GM21619 (cell line): ENCODE data around the gene ALDH1L1.

Experiments used
- ATAC-seq: cut with Tn5 transposase; IDR thresholded peaks from one replicate; pipeline ENCODE4 v1.9.1; 2021; ENCODE audit not compliant: unreplicated experiment

ALDH1L1 gene

DNA sequence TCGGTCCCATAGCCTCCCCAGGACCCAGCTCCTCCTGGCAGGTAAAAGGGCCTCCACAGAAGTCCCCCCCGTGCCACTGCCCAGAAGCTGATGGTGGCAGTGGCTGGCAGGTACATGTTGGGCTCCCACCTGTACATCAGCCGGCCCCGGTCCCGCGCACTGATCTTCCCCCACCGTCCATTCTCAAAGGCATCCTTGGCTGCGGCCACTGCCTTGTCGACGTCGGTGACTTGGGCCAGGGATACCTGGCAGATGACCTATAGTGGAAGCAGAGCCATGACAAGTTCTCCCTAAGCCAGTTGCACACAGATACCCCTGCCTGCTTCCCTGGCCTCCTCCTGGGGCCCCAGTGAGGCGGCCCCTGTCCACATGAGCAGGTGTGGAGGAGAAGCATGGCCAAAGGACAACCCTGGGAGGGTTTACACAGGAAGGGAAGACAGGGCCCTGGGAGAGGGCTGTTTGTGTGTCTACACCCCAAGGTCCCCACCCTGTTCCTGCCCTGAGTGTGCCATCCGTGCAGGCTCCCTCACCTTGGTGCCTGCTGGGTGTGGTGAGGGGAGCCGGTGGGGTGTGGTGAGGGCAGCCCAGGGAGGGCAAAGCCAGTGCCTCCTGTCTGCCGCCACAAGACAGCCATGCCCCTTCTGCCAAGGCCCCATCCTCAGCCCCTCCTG, 44.8 kb downstream of the ALDH1L1 start:
- ATAC-seq, result no peak

DNA sequence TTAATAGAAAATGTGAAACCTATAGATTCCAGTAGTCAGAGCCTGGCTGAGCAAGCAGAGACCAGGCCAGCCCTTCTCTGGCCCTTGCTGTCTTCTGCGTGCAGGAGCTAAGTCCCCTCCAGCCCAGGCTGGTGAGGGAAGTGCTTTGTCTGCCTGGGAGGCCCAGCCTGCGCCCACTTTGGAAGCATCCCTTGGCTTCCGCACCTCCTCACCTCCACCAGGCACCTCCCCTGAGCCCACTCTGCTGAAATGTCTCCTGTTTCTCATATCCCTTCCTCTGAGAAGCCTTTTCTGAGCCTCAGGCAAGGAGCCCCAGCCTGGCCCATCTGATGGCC, 45.3 kb downstream of the ALDH1L1 start:
- ATAC-seq, result no peak

DNA sequence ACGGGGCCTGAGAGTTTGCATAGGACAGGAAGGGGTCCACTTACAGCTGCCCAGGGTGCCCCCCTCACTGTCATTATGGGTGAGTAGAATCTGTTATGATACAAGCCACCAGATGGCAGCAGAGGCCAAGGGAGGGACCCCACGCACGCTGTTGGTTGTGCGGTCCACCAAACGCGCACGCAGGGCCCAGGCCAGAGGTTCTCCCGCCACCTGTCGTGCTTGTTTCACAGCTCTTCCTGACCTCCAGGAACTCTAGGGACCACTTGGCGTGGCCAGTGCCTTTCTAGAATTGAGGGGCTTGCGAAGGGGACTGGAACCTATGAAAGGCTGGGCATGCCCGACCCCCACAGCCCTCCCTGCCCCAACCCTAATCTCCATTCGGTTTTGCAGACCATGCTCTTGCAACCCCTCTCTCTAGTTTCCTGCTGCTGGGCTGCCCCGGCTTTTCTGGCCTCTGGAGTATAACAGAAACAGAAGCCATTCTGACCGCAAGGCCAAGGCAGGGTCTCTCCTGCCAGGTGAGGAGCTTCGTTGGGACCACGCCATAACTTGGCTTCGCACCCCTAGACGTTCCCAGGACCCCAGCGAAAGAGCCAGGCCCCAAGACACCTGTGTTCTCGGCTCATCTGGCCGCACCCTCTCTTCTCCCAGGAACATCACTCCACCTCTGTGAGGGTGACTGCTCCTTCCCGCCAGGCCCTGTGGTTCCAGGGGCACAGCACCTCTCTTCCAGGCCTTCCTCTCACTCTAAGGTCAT, 46.0 kb downstream of the ALDH1L1 start:
- no peak for ATAC-seq

DNA sequence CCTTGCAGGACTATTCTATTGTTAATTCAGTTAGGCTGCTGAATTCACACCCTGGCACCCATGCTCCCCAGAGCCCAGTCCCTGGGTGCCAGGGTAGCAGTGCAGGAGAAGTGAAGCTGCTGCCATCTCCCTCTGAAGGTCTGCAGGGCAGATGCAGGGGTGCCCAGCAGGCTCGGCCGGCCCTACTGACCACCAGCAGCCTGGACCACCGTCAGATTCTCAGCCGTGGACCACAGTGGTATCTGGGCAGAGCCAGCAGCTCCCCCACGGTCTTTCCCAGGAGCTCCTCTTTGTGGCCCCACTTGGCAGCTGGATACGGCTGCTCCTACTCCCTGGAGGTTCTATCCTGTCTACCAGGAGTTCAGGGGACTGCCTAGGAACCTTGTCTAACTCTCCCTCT, 46.8 kb downstream of the ALDH1L1 start:
- ATAC-seq, result no peak

DNA sequence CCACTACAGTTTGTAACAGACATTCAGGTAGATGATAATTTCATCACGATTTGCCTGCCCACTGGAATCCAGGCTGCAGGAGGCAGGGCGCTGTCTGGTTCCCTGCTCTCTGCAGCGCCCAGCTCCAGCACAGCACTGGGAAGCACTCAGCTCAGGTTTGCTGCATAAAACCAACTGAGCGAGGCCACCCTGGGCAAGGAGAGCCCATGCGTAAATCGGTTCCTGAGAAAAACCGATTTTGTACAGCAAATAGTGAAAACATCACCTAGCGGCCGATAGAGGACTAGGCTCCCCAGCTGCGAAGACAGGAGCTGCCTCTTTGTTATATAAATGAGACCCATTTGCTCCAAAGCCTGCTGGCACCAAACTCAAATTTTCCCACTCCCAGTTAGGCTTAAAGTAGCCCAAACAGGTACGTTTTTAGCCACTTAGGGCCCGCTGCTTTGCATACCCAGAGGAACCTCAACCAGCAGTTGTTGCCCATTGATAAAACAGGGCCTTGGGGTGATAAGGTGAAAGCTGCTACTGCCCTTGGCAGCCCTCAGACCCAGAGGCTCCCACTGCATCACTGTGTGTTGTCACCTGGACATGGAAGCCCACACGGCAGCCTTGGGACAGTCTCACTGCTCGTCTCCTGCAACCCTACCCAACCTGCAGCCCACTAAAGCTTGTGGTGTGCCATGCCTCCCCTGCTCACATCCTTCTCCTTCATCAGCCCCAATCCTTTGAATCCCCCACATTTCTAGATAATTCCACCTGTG, 47.5 kb downstream of the ALDH1L1 start:
- ATAC-seq, result no peak

DNA sequence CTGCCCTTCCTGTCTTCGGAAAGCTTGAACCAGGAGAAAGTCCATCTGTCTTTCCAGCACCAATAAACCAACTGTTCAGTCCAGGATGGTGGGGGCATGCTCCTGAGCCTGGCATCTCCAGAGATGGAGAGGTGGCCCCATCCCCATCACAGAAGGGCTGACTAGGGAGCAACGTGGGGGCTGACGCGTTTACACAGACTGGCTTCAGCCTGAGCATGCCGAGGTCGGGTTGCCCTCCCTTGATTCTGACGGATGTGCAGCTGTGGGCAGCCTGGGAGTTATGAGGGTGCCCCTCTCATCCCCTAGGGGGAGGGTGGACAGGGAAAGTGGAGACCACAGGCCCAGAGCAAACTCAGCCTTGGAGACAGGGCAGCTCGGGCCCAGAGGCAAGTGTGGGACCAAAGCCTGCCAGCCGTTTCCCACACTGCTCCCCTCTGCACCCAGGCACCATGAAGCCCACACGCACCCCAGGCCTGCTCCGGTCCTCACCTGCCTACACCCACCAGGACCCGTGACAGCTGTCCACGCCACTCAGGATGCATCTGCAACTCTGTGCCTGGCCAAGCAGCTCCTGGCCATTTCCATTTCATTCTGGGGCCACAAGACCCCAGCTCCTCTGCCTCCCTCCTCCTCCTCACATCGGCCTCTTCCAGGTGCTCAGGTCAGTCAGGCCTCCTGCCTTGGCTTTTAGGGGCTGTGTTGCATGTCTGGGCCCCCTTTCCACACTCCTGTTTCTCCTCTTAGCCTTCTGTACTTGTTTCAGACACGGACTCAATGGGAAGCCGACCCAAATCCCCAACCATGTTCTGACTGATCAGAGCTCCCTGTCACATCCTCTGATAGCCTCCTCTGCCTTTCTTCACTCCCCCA, 48.3 kb downstream of the ALDH1L1 start:
- no peak for ATAC-seq

DNA sequence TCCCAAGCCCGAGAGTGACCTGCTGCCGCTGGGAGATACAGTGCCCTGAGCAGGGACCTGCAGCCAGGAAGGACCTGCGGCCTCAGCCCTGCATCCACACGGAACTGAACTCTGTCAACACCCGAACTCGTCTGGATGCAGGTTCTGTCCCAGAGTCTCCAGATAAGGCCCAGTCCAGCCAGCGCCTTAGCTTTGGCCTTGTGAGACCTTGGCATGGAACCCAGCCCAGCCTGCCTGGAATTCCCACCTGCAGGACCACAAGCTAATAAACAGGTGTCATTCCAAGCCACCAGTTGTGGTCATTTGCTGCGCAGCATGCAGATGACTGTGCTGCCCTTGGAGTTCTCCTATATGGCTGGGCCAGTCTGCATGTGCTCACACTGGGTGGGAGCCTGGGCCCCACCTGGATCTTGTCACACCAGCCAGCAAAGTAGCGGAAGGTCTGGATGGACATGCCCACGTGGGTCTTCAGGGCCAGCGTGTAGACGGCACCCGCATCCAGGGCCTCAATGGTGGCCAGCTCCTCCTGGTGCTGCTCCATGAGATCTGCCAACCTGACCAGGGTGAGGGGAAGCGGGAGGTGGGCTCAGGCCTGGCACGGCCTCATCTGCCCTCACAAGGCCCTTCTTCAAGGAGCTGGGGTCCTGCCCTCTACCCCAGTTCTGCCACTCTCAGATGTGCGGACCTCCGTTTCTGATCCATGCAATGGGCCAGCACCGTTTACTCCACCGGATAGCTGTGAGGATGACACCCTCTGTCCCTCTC, 49.2 kb downstream of the ALDH1L1 start:
- no peak for ATAC-seq

DNA sequence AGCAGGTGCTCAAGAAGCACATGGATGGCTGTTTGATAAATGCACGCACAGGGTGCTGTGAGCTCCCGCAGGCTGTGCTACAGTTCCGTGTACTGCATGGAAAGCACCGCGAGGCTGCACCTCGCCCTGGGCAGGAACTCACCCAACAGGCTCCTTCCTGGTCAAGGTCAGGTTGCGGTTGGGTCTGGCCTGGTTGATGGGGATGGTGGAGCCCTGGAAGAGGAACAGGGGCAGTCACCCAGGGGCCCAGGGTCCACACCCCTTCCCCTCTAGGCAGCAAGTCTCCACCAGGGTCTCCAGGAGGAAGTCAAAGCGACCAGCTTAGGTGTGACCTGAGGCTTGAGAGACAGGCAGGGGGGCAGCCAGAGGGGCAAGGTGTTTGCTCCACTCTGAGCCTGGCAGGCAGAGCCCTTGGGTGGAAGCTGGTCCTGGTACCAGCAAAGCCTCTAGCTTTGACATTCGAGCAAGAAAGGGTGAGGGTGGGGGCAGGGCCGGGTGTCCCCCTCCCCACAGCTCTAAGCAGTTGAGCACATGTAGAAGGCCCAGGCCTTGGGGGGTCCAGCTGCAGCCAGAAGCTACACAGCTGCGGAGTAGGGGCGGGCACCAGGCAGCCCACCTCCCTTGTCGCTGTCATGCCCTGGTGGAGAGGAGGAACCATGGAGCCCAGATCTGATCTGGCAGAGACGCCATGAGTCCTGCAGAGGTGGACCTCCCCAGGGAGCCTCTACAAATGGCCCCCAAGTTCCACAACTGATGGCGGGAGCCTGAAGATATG, 50.1 kb downstream of the ALDH1L1 start:
- no peak for ATAC-seq

DNA sequence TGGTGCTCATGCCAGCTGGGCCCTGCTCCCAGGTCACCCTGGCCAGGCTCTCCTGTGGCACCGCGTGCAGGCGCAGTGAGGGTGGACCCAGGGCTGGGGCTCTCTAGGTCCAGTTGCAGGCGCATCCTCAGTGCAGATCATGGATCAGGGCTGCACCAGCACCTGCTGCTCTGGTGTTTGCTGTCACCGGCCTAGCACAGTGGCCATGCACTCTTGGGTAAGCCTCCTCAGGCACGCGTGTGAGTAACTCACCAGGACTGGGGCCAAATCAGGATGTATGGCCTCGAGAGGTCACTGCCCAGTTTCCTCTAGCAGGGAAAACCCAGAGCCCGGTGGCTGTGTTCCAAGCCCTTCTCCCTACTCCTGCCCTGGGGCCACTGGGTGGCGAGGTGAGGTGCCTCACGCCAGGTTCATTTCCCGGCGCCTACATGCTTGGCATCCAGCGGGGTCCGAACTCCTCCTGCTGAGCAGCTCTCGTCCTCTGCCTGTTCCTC, 50.9 kb downstream of the ALDH1L1 start:
- no peak for ATAC-seq

DNA sequence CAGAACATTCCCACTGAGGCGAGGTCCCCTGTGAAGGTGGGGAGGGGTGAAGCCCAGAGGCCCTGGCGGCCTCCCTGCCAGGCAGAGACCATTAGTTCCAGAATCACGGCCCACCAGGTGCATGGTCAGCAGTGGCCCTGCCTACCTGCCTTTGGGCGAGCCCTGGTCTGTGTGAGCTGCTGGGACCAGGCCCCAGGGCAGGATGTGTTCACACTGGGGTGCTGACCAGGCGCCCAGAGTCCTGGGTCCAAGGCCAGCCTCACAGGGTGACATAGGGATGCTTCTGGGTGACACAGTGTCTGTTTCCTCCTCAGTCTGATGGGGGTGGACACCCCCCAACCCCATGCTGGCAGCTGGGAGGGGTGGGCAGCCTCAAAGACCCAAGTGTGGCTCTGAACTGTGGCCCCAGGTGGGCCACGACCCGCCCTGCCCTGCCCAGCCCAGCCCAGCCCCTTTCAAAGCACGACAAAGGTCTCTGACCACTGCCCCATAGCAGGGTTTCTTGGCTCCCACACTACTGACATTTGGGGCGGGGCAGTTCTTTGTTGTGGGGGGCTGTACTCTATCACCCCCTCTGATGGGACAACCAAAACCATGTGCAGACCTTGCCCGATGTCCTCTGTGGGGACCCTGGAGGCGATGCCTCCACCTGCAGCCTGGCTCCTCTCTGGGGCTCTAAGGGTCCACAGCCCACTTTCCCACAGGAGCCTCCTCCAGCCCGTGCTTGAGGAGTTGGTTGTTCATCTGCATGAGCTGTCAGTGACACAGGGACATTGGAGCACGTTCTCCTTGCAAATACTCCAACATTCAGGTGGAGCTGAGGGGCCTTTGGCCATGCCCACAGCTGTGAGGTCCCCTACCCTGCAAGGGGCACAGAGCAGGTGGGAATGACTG, 51.6 kb downstream of the ALDH1L1 start:
- no peak for ATAC-seq

DNA sequence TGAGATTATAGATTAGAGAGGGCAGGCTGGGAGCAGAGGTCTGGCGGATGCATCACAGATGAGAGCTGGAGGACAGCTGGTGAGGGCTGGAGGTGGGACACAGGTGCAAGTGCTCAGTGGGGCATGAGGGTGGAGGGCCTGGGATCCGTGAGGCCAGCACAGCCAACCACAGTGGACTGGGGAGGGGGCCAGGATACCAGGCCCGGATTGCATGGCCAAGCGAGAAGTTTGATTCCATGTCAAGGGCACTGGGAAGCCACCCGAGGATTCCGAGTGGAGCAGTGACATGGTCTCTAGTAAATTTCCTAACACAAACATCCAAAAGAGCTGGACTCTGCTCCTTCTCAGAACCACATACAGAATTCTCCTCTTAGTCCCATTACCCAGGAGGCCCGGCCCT, 52.5 kb downstream of the ALDH1L1 start:
- no peak for ATAC-seq

DNA sequence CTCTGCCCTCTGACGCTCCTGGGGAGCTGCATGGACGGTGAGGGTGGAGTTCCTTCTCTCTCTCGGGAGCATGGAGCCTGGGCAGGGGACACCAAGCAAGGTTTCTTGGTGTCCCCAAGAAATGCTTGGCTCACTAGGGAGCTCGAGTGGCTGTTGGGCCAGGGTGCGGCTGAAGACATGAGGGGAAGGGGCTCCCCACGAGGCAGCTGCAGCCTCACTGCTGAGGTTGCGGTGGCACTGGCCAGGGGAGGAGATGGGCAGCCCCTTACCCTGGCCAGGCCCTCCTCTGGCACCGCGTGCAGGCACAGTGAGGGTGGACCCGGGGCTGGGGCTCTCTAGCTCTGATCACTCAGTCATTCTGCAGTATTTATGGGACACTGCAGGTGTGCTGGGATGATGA, 52.9 kb downstream of the ALDH1L1 start:
- no peak for ATAC-seq

DNA sequence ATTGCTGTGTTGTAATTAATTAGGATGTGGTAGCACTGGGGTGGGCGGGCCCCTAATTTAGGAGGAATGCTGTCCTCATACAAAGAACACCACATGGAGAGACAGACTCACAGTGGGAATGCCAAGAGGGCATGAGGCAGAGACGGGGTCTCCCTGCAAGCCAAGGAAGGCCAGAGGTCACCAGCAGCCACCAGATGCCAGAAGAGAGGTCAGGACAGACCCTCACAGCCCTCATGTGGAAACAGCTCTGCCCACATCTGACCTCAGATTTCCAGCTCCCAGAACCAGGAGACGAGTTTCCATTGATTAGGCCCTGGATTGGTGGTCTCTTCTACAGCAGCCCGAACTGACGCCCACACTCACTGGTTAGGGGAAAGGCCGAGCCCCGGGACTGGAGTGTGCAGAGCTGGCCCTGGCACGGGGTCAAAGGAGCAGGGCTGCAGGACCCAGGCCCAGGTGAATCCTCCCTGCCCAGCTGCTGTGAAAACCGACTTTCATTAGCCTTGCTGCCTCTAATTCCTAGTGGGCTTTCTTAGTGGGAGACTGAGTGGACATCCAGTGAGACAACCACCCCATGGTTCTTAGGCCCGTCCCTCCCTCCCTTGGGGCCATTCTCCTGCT, 53.5 kb downstream of the ALDH1L1 start:
- no peak for ATAC-seq

DNA sequence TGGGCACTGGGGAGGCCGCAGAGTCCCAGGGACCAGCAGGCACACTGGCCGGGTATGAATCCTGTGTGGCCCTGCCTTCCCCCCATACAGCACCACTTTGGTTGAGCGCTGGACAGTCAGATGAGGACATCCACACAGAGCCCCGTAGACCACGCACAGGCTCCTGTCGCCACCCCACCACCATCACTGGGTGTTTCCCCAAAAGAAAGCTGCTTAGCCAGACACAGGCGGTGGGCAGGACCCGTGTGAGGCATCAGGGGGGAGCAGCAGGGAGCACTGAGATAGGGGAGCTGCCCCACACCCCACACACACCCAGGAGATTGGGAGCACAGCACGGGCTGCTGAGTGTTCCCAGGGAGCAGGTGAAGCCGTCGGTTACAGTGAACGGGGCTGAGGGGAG, 54.1 kb downstream of the ALDH1L1 start:
- no peak for ATAC-seq

DNA sequence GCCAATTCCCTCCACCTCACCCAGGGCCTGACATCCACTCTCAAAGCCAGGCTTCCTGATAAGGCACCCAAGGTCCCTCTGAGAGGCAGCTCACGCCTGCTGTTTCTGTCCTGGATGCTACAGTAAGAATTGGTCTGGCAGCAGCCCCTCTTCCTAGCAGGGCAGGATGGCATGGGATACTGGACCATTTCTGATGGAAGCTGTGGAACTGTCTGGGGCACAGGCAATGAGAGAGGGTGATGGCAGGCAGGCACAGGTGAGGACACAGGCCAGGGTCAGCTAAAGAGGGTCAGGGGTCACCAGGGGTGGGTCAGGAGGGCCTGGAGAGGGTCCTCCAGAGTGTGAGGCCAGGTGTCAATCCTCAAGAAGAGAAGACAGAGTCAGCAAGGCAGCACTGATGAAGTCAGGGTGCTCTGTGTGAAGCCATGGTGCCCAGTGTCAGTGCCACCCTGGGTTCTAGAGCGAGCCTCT, 54.6 kb downstream of the ALDH1L1 start:
- ATAC-seq, result no peak

DNA sequence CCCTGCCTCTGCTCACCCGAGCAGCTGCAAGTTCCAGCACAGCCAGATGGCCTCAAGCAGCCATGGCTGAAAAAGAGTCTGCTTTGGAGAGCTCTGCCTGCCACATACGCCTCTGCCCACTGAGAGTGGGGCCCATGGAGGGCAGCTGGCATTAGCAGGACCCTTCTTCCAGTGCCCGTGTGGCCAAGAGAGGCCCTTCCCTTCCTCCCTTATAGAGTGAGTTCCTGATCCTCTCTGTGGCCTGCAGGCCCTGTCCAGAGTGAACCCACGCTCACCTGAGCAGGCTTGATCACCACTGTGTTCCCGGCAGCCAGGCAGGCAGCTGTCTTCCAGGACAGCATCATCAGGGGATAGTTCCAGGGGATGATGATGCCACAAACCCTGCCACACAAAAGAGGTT, 55.0 kb downstream of the ALDH1L1 start:
- no peak for ATAC-seq

DNA sequence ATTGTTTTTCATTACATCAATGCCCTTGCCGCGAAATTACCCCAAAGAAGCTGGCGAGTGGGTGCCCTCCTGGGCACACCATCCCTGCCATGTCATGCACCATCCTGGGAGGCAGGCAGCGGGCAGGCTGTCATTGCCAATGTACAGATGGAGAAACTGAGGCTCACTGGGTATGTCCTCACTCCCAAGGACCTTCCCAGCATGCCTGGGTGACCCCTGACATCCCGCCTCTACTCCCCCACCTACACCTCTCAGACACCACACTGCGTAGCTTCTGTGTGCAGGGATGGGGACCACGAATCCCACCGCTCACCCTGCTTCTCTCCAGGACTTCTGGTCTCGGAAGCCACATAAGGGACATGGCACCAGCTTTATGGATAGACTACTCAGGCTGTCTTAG, 55.5 kb downstream of the ALDH1L1 start:
- no peak for ATAC-seq
